Amygdala (tissue), 56 donors: ENCODE results near the gene MYO1D.
"Not testable (repeated sequence)": the region's sequence is repeated elsewhere in the genome, so short reads cannot be mapped to it uniquely, and the experiment has no call there.

Experiments
- DNase-seq, 56 donors: peaks; one replicate each; lab custom pipeline; 2025; lab: John Stamatoyannopoulos, UW

The MYO1D gene

DNA sequence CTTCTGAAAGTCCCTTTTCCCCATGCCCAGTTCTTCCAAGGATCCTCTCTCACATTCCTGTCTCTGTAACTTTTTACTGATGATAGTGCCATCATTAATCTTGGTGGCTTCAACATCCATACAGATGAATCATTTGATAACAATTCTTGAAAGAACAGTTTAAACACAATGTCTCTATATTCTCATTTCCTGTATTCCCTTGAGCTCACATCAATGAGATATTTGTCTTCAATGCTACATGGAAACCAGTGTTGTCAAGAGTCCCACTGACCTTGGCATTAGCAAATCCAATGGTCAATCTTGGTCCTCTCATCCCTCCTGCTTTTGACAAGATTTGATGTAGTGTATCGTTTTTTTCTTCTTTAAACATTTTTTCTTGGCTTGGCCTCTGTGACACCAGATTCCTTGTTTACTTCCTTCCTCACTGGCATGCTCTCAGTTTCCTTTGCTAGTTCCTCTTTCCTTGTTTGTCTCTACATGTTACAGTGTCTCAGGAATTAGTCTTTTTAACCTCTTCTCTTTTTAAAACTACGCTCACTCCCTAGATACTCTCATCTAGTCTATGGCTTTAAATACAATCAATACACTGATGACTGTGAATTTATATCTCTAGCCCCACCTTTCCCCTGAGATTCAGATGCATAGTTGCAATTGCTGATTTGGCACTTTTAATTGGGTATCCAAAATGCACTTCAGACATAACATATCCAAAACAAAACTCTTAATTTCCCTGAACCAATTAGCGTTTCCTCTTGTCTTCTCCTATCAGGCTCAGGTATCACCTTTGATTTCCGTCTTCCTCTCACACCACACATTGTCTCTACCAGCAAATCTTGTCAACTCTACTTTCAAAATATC is 134.0 kb downstream of the MYO1D start:
- DNase-seq, result no peak

DNA sequence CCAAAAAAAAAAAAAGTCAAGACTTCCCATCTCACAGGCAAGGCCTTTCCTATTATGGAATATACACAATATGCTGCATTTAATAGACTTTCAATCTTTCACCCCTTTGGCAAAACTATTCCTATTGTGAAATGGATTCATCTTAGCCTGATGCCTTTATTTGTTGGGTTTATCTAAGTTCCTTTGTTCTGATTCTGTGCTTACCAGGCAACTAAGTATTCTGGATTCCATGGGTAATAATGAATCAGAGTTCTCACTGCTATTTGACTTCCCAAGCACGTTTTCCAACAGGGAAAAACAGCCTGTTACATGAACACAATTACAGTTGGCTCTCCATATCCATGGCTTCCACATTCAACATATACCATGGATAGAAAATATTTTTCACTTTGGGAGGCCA is 135.5 kb downstream of the MYO1D start:
- DNase-seq, result no peak

- DNase-seq, result peak in 8 of 56 donors; percentile 3 to 14 (median 9)
Measured at GRCh38 chr17:32739722-32740121, 137.2 kb downstream of the MYO1D start.

DNA sequence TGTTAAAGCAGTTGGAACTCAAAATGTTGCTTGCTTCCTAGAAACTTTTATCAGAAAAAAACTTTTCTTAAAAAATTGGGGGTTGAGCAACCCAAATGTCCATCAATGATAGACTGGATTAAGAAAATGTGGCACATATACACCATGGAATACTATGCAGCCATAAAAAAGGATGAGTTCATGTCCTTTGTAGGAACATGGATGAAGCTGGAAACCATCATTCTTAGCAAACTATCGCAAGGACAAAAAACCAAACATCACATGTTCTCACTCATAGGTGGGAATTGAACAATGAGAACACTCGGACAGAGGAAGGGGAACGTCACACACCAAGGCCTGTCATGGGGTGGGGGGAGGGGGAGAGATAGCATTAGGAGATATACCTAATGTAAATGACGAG is 137.8 kb downstream of the MYO1D start:
- DNase-seq, result not testable (repeated sequence)

GRCh38 chr17:32733401-32733800 is 143.5 kb downstream of the MYO1D start:
- peak in 1 of 56 donors; percentile 29 for DNase-seq

- peak in 13 of 56 donors; percentile 5 to 37 (median 24) for DNase-seq
Measured at GRCh38 chr17:32732900-32733299, 144.0 kb downstream of the MYO1D start.

DNA sequence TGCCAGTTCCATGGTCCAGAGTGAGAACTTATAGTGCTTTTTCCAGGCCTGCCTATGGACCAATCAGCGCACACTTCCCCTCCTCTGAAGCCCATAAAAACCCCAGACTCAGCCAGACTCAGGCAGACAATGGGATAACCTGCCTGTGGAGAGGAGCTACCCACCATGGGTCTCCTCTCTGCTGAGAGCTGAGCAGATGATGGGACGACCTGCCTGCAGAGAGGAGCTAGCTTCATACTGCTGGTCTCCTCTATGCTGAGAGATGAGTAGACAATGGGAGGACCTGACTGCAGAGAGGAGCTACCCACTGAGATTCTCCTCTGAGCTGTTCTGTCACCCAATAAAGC is 144.7 kb downstream of the MYO1D start:
- DNase-seq, result no peak

GRCh38 chr17:32731556-32732295 is 145.2 kb downstream of the MYO1D start:
- DNase-seq, result no peak

GRCh38 chr17:32727681-32728080 is 149.2 kb downstream of the MYO1D start:
- no peak for DNase-seq

- DNase-seq, result no peak
Measured at GRCh38 chr17:32725697-32726096, 151.2 kb downstream of the MYO1D start.

- DNase-seq, result peak in 21 of 56 donors; percentile 4 to 56 (median 33)
Measured at GRCh38 chr17:32723310-32723955, 153.5 kb downstream of the MYO1D start.

- no peak for DNase-seq
Measured at GRCh38 chr17:32722733-32723132, 154.2 kb downstream of the MYO1D start.

GRCh38 chr17:32720671-32721070 is 156.3 kb downstream of the MYO1D start:
- no peak for DNase-seq

DNA sequence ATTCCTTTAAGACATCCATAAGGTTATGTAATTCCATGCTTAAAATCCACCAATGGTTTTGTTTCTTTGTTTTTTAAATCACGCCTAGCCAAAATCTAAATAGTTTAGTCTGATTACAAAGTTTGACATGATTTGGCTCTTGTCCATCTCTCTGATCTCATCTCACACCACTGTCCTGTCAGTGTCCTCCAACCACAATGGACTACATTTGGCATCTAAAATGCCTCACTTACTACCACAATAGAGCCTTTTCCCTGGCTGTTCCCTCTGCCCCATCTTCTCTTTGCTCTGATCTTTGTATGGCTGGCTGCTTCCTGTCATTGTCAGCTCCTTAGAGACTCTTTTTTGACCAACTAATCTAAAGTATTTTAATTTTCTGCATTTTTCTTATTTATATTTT is 157.2 kb downstream of the MYO1D start:
- peak in 13 of 56 donors; percentile 8 to 60 (median 31) for DNase-seq

GRCh38 chr17:32714922-32715321 is 162.0 kb downstream of the MYO1D start:
- not testable (repeated sequence) for DNase-seq

GRCh38 chr17:32714206-32714605 is 162.7 kb downstream of the MYO1D start:
- DNase-seq, result not testable (repeated sequence)

DNA sequence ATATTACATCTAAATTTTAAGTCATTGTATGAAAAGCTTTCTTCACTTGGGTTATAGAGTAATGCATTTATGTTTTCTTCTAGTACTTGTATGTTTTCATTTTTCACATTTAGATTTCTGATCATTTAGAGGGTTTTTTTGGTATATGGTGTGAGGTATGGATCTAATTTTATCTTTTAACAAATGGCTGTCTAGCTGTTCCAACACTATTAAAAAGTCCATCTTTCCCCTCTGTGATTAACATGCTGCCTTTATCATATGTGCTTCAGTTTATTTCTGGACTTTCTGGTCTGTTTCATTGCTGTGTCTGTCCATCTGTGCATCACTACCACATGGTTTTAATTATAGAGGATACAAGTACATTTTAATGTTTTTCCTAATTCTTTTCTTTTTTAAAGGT is 163.8 kb downstream of the MYO1D start:
- DNase-seq, result no peak

DNA sequence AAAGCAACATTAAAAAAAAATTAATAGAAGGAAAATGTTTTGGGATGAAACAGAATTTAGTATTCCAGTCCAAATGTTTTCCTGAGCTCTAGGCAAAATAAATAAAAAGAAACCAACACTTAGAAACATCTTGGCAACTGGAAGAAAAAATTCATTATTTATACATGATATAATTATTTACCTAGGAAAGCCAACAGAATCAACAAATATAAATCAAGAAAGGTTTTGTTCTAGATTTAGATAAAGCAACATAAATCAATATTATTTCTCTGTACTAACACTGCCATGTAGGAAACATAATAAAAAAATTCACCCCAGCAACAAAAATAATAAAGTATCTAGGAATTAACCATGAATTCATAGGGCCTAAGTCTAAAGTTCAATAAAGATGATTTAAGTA is 167.4 kb downstream of the MYO1D start:
- DNase-seq, result no peak

- no peak for DNase-seq
Measured at GRCh38 chr17:32701871-32702270, 175.1 kb downstream of the MYO1D start.

DNA sequence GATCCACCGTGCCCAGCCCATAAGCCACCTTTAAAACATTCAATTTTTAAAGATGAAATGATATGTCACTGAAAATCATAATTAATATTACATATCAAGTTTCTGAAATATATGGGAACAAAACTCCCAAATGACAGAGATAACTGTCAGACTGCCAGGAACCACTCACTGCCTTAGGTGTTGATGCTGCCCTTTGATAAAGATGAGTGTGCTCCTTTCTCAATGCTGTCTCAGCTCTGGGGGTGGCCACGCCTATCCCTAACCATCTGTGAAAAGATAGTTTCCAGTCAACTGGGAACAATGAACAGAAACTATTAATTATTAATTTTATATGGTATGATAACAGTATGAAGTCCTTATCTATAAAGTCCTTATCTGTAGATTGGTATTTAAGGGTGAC is 177.7 kb downstream of the MYO1D start:
- DNase-seq, result no peak
